ENCODE results near the gene BST1. TPM values are rescaled to one million over a fixed set of nuclear protein-coding genes. Genes with fewer than 3 reads are reported as not detected.
A peak's percentile ranks its signal among the peaks of the same experiment; 100 is the strongest.

The BST1 gene
- total RNA-seq, 3 donors from 2014 or later (not counting 1 experiment from before 2014, with no cell fraction given): 1.8 to 6.4 (median 2.2) TPM

GRCh38 chr4:15781427-15782095 is 78.7 kb downstream of the BST1 start:
- H3K4me1 Mint-ChIP-seq: peaks cover 73 to 74% of the 10 kb centered on the region in 2 donors
- ATAC-seq (peak; percentile 24 to 40 (median 27)), DNase-seq (peak in 1 of 2 donors; percentile 17)
- H3K4me3 Mint-ChIP-seq: peak overlapping the region; percentile 91
- no peak overlapping the region for H3K4me3 ChIP-seq (ENCODE audit: low read length)
- TF ChIP-seq CTCF (IDR thresholded peaks at IDR 0.05): no peak
- WGBS (ENCODE audit: insufficient coverage): 51% methylated on average over 6 of the region's 6 CpGs
- no peaks in the 10 kb centered on the region for H3K27me3 ChIP-seq (ENCODE audit: control insufficient read depth, insufficient read depth, low read length)
- peak overlapping the region; percentile 44 for H3K27ac ChIP-seq (ENCODE audit: low read length)
- no peaks in the 10 kb centered on the region for H3K9me3 Mint-ChIP-seq
- no peaks in the 10 kb centered on the region for H3K27me3 Mint-ChIP-seq (ENCODE audit: low read depth in 2 of 2)
- H3K4me1 ChIP-seq (ENCODE audit: control insufficient read depth, insufficient read depth, low read length): peaks cover 48% of the 10 kb centered on the region
- peaks cover 5% of the 10 kb centered on the region for H3K36me3 ChIP-seq (ENCODE audit: control insufficient read depth, insufficient read depth, low read length)
- H3K27ac Mint-ChIP-seq: peak overlapping the region; percentile 83 to 86
- H3K36me3 Mint-ChIP-seq: peaks cover 30% of the 10 kb centered on the region
- H3K9me3 ChIP-seq (ENCODE audit: control insufficient read depth, insufficient read depth, low read length): no peaks in the 10 kb centered on the region
- intact Hi-C loops (cut with micrococcal nuclease): no loop called here

Other genes with a start within 250 kb of the BST1 start
- 1 to 10 TPM in 1 of 3 donors, under 1 TPM in 2; 0.78 to 1.6 (median 0.83) TPM for gene CC2D2A, start 233.2 kb upstream of the BST1 start, total RNA-seq
- gene FBXL5, start 47.7 kb upstream of the BST1 start, total RNA-seq: 100 to 1,000 TPM in 1 of 3 donors, 10 to 100 TPM in 2; 80.2 to 111 (median 92.8) TPM
- gene FAM200B, start 21.2 kb upstream of the BST1 start, total RNA-seq: 10 to 100 TPM; 14.3 to 15.6 (median 14.5) TPM
- gene CD38, start 75.3 kb downstream of the BST1 start, total RNA-seq: 100 to 1,000 TPM in 1 of 3 donors, 10 to 100 TPM in 2; 91.8 to 124 (median 98.8) TPM
- not detected for gene FGFBP1, start 235.7 kb downstream of the BST1 start, total RNA-seq